Breast epithelium (tissue), 4 donors: Measurements from ENCODE around the gene TNNI2. TPM values are rescaled to one million over a fixed set of nuclear protein-coding genes. Genes with fewer than 3 reads are reported as not detected.
A peak's percentile ranks its signal among the peaks of the same experiment; 100 is the strongest.

Experiments
- DNase-seq, 2 donors: peaks; one replicate each; pipeline ENCODE4 v3.0.0-alpha.2; 2019; ENCODE audit warnings: low spot score in 2 of 2
- H3K27ac ChIP-seq, 2 donors: fragments of 200-600 bp; sonication (generic) in 1 of 2; one replicate each; pipeline ENCODE4 v1.5.1; 2016 to 2019; ENCODE audit warnings: mild to moderate bottlenecking in 1 of 2
- H3K27me3 ChIP-seq, 2 donors: fragments of 200-600 bp; sonication (generic) in 1 of 2; one replicate each; pipeline versions ENCODE4 v1.5.1 to v1.6.0; 2017 to 2019; ENCODE audit warnings: control low read depth in 1 of 2, mild to moderate bottlenecking in 1 of 2
- H3K36me3 ChIP-seq: fragments of 200-600 bp; one replicate; pipeline ENCODE4 v1.5.1; 2019
- H3K4me1 ChIP-seq, 2 donors: fragments of 200-600 bp; sonication (generic); one replicate each; pipeline ENCODE4 v1.5.1; 2016 to 2019; ENCODE audit warnings: control low read depth in 1 of 2
- H3K4me3 ChIP-seq, 3 donors: fragments of 200-600 bp; sonication (generic); 1 replicate in 2 of 3; 2 replicates in 1 of 3; pipeline ENCODE4 v1.5.1; 2016 to 2019; ENCODE audit warnings: mild to moderate bottlenecking in 3 of 3, moderate library complexity in 2 of 3
- H3K9me3 ChIP-seq, 2 donors: fragments of 200-600 bp; sonication (generic) in 1 of 2; one replicate each; pipeline ENCODE4 v1.5.1; 2016 to 2019; ENCODE audit warnings: control low read depth in 1 of 2
- CTCF ChIP-seq, 3 donors: fragments of 450-650 bp; IDR thresholded peaks; one replicate each; pipeline ENCODE4 v1.5.1; 2016 to 2017; ENCODE audit warnings: antibody characterized with exemption in 3 of 3, mild to moderate bottlenecking in 3 of 3, moderate library complexity in 3 of 3
- POLR2A ChIP-seq: fragments of 450-650 bp; IDR thresholded peaks from one replicate; pipeline ENCODE4 v1.6.1; 2016; ENCODE audit warnings: antibody characterized with exemption, mild to moderate bottlenecking, moderate library complexity
- POLR2AphosphoS5 ChIP-seq, 3 donors: sonication (generic); formaldehyde crosslinking; IDR thresholded peaks; one replicate each; pipeline ENCODE4 v1.6.1; 2017; ENCODE audit warnings: antibody characterized with exemption in 3 of 3
- intact Hi-C: fragments of 100-400 bp; cut with DNase I; formaldehyde crosslinking; loops from one replicate; pipeline ENCODE4 v1.15.1; 2023; ENCODE audit warnings: low total_unique reads
- total RNA-seq, 3 donors: library from RNA; depleted of rRNA; stranded (reverse); fragments of >200 nt; gene quantifications; one replicate each; pipeline ENCODE4 v1.1.0, GENCODE V29; 2016

The TNNI2 gene
- total RNA-seq, 3 donors from 2014 or later = 1.6 to 5.6 TPM; not detected in 1

DNA sequence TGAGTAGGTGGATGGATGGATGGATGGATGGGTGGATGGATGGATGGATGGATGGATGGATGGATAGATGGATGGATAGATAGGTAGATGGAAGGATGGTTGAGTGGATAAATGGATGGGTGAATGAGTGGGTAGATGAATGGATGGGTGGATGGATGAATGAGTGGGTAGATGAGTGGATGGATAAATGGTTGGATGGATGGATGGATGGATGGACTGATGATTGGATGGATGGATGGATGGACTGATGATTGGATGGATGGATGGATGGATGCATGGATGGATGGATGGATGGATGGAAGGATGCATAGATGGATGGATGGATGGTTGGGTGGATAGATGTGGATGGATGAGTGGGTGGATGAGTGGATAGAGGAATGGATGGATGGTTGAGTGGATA lies 17.2 kb upstream of the TNNI2 start:
- no peaks in the 10 kb centered on the region for H3K27me3 ChIP-seq
- H3K36me3 ChIP-seq = no peaks in the 10 kb centered on the region
- peaks cover 3 to 14% of the 10 kb centered on the region in 2 donors for H3K9me3 ChIP-seq
- TF ChIP-seq CTCF (IDR thresholded peaks at IDR 0.05) (no peak), POLR2AphosphoS5 (IDR thresholded peaks at IDR 0.05) (no peak), POLR2A (no peak)
- peaks cover 3 to 4% of the 10 kb centered on the region in 2 donors for H3K4me1 ChIP-seq
- H3K4me3 ChIP-seq = no peak overlapping the region
- no peak for DNase-seq
- intact Hi-C loops = no loop called here
- no peak overlapping the region for H3K27ac ChIP-seq

DNA sequence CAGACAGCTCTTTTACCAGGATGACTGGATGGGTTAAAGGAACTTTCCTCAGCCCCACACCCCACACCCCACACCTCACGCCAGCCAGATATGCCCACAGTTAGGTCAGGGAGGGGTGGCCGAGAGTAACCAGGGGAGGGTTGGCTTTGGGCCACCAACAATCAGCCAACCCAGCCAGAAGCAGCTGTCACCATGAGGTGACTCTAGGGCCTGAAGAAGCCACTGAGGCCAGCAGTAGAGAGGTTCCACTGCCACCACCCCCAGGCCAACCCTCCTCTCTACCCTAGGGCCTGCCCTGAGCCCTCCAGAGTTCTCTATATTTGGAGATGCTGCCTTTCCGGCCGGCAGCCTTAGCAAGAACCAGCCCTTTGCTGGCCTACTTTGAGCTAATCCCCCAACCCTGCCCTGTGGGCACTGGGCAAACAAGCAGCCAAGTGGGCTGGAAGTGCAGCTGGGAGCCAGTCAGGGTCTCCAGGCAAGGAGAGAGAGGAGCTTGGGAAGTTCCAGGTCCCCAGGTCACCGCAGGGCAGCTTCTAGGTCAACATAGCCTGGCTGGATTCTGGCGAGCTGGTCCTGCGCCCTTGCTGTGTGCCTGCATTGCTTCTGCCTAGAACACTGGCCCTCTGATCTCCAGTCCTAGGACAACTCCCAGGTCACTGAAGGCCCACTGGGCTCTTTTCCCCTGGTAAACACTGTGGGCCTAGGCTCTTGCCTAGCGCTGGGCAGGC lies 16.0 kb upstream of the TNNI2 start:
- no peak for TF ChIP-seq POLR2A
- no peak for TF ChIP-seq POLR2AphosphoS5 (IDR thresholded peaks at IDR 0.05)
- no peak for TF ChIP-seq CTCF (IDR thresholded peaks at IDR 0.05)
- Histone ChIP-seq H3K4me3 (no peak overlapping the region), H3K9me3 (peaks cover 3 to 10% of the 10 kb centered on the region in 2 donors), H3K36me3 (no peaks in the 10 kb centered on the region), H3K27me3 (no peaks in the 10 kb centered on the region), H3K27ac (no peak overlapping the region), H3K4me1 (peaks cover 4 to 10% of the 10 kb centered on the region in 2 donors)
- intact Hi-C loops = loop anchor here (1.0 kb wide), 1 partner anchor 43 kb away; no protein-coding TSS in a partner anchor
- peak in 1 of 2 donors; percentile 33 for DNase-seq

- Histone ChIP-seq H3K4me3 (no peak overlapping the region), H3K27me3 (no peaks in the 10 kb centered on the region), H3K36me3 (no peaks in the 10 kb centered on the region), H3K9me3 (peaks cover 3 to 8% of the 10 kb centered on the region in 2 donors), H3K27ac (no peak overlapping the region), H3K4me1 (peaks cover 11% of the 10 kb centered on the region in 2 donors)
- intact Hi-C loops = no loop called here
- TF ChIP-seq POLR2AphosphoS5 (IDR thresholded peaks at IDR 0.05) (no peak), CTCF (IDR thresholded peaks at IDR 0.05) (no peak), POLR2A (no peak)
- peak in 1 of 2 donors; percentile 37 for DNase-seq
Measured at GRCh38 chr11:1823376-1824220, 15.2 kb upstream of the TNNI2 start.

GRCh38 chr11:1824221-1825038 lies 14.4 kb upstream of the TNNI2 start:
- Histone ChIP-seq H3K27ac (no peak overlapping the region), H3K36me3 (no peaks in the 10 kb centered on the region)
- intact Hi-C loops = no loop called here

GRCh38 chr11:1825039-1825740 lies 13.6 kb upstream of the TNNI2 start:
- no peak overlapping the region for H3K27ac ChIP-seq
- H3K27me3 ChIP-seq = no peaks in the 10 kb centered on the region
- peaks cover 11 to 14% of the 10 kb centered on the region in 2 donors for H3K4me1 ChIP-seq
- no peak for DNase-seq
- no peak overlapping the region for H3K4me3 ChIP-seq
- no peaks in the 10 kb centered on the region for H3K36me3 ChIP-seq
- intact Hi-C loops = no loop called here
- H3K9me3 ChIP-seq = no peaks in the 10 kb centered on the region
- TF ChIP-seq POLR2A (no peak), CTCF (IDR thresholded peaks at IDR 0.05) (no peak)

More at GRCh38 chr11:1824221-1825038, 14.4 kb upstream of the TNNI2 start:
- H3K4me1 ChIP-seq = peaks cover 11 to 13% of the 10 kb centered on the region in 2 donors
- TF ChIP-seq POLR2AphosphoS5 (IDR thresholded peaks at IDR 0.05) = no peak
- H3K4me3 ChIP-seq = no peak overlapping the region
- H3K9me3 ChIP-seq = peaks cover 0 to under 1% of the 10 kb centered on the region in 2 donors
- DNase-seq = no peak
- H3K27me3 ChIP-seq = no peaks in the 10 kb centered on the region
